GM12873 (cell line): ENCODE data around the gene GBA2.

Experiments used
- CTCF ChIP-seq: IDR thresholded peaks from 2 replicates; pipeline ENCODE4 v1.5.1; 2012; ENCODE audit warnings: low read depth, mild to moderate bottlenecking, moderate library complexity, low read length, control low read depth; ENCODE audit not compliant: insufficient read depth; ENCODE audit errors: missing control alignments

The GBA2 gene

GRCh38 chr9:35748242-35748857 lies 678 bp downstream of the GBA2 start:
- no peak for TF ChIP-seq CTCF

GRCh38 chr9:35746583-35746982 lies 2.4 kb downstream of the GBA2 start:
- no peak for TF ChIP-seq CTCF

GRCh38 chr9:35745569-35745968 lies 3.5 kb downstream of the GBA2 start:
- TF ChIP-seq CTCF: no peak

GRCh38 chr9:35743880-35744518 lies 5.0 kb downstream of the GBA2 start:
- TF ChIP-seq CTCF: no peak

- no peak for TF ChIP-seq CTCF
These were observed 5.6 kb downstream of the GBA2 start for GRCh38 chr9:35743452-35743851.

- TF ChIP-seq CTCF: no peak
These were observed 7.3 kb downstream of the GBA2 start for GRCh38 chr9:35741740-35742139.

GRCh38 chr9:35740243-35740642 lies 8.8 kb downstream of the GBA2 start:
- no peak for TF ChIP-seq CTCF

- TF ChIP-seq CTCF: no peak
These were observed 10.1 kb downstream of the GBA2 start for GRCh38 chr9:35738924-35739323.
